ENCODE results near the gene COMMD2. TPM values are rescaled to one million over a fixed set of nuclear protein-coding genes. Genes with fewer than 3 reads are reported as not detected.

COMMD2 gene
- total RNA-seq, 1 donor from 2014 or later, result 60.8 TPM

- no peak overlapping the region for H3K4me3 Mint-ChIP-seq (ENCODE audit: low read depth)
- TF ChIP-seq CTCF (IDR thresholded peaks at IDR 0.05; ENCODE audit: unreplicated experiment), result no peak
- H3K9me3 Mint-ChIP-seq (ENCODE audit: low read depth), result peaks cover 16% of the 10 kb centered on the region
- H3K36me3 Mint-ChIP-seq (ENCODE audit: insufficient read depth), result peaks cover 2% of the 10 kb centered on the region
- no peak overlapping the region for H3K27ac Mint-ChIP-seq
- H3K4me1 Mint-ChIP-seq (ENCODE audit: low read depth), result no peaks in the 10 kb centered on the region
- H3K27me3 Mint-ChIP-seq, result no peaks in the 10 kb centered on the region
- no peak for DNase-seq (ENCODE audit: low spot score, unreplicated experiment)
Observed at GRCh38 chr3:149701206-149701976, 50.9 kb downstream of the COMMD2 start.

Other genes with a start within 250 kb of the COMMD2 start
- 15.0 and 18.1 TPM in 2 replicates for gene WWTR1, start 94.5 kb downstream of the COMMD2 start, total RNA-seq
- not detected in 2 replicates for gene ANKUB1, start 40.1 kb upstream of the COMMD2 start, total RNA-seq
- gene RNF13, start 60.7 kb upstream of the COMMD2 start, total RNA-seq, result 29.8 and 31.1 TPM in 2 replicates
- gene PFN2, start 218.4 kb upstream of the COMMD2 start, total RNA-seq, result 233 and 246 TPM in 2 replicates

Measured in progenitor cell of endocrine pancreas (in vitro differentiated cells).